Measurements from ENCODE around the gene NXPH1.

The NXPH1 gene

DNA sequence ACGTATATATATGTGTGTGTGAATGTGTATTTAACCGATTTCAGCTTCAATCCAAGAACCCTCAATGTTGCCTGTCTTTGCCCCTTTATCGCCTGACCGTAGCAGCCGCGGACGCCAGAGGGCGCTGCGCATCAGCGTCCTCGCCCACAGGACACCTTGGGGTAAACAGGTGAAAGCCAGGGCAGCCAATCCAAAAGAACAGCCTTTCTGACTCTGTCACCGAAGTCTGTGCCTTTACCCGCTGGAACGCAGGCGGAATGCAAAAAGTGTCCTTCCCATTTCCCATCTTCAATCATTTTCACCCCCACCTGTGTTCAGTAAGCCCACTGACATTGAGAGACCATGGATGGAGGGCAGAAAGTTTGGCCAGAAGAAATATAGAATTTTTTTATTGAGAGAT is 3.6 kb downstream of the NXPH1 start:
- peak; percentile 96 for DNase-seq (ENCODE audit: low spot score)

DNA sequence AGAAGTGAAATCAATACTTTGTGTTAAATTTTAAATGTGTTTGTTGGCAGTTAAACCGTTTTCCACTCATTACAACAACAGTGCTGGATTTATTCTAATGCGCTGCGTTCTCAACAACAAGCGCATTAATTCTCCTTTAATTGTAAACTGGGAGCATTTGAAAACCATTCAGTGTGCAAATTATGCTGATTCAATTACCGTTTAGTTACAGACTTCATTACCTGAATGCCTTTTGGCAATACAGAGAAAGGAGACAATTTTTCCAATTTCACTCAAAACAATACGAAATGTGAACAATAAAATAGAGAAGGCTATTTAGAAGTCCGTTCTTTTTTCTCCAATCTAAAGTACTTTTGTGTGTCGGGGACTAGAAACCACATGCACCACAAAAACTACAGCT is 4.2 kb downstream of the NXPH1 start:
- DNase-seq (ENCODE audit: low spot score) = no peak

GRCh38 chr7:8440670-8441069 is 7.3 kb downstream of the NXPH1 start:
- no peak for DNase-seq (ENCODE audit: low spot score)

- no peak for DNase-seq (ENCODE audit: low spot score)
Measured at GRCh38 chr7:8441106-8441965, 7.9 kb downstream of the NXPH1 start.

DNA sequence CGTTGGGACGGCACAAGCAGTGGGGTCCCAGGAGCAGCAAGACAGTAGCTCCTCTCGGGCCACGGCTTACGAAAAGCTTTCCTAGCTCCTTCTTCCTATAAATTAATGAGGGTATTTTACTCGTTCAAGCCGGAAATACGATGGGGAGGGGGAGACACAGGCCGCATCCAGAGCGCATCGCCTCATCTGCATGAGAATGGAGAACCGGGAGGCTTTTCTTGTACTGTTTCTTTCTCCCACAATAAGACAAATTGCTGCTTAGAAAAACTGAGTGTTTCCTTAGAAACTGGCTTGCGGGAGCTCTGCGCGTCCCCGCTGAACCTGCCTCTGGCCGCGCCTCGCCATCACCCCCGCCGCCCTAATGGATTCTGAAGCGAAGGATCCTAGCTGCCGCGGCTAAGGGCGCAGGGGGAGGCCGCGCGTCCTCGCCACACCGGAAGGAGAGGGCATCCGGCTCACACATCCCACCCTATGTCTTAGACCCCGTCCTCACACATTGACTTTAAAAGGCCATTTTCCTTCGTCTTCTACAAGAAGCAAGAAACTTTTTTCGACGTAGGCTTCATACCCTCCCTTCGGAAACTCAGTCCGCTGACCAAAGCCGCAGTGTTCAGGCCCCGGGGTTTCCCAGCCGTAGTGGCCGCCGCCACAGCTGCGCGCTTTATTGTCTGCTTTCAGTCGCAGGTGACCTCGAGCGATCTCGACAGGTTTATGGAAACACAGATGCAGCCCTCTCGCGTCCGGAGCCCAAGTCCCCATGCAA is 8.8 kb downstream of the NXPH1 start:
- no peak for DNase-seq (ENCODE audit: low spot score)

GRCh38 chr7:8442814-8443304 is 9.4 kb downstream of the NXPH1 start:
- DNase-seq (ENCODE audit: low spot score) = no peak

DNA sequence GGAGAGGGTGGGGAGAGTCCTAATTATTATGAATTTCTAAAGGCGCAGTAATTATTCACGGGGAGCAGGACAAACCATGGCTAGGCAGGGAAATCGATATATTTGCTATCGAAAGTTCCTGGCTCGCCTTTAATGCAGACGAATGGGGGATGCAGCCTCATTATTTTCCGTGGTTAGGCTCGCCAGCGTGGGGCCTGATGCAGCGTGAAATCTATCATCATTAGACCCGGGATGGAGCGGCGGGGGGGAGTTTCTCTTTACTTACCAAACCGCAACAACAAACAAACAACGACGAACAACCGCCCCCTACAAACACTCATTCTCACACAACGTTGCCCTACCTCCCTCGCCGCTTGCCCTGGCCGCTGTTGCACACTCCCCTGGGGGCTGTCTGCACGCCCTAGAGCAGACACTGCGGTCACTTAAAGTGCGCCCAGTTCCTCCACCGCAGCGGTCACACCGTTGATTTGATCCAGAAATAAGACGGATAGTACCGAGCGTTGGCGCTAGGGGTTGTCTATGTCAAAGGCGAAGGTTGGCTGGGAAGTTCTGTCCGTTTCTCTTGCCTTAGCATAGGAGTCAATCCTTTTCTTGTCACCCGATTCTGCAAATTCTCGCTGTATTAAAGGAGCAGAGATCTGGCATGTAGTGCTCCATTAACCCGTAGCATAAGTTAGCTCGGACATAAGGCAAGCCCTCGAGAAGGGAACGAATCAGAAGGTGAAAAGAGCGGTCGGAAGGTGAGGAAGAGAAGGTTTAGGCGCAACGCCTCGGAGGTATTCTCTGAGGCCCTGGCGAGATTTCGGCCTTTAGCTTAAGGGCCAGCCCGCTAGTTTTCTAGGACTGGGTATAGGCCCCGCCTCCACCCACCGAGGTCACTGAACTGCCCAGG is 10.4 kb downstream of the NXPH1 start:
- DNase-seq (ENCODE audit: low spot score) = no peak

GRCh38 chr7:8444468-8444769 is 11.0 kb downstream of the NXPH1 start:
- no peak for DNase-seq (ENCODE audit: low spot score)

DNA sequence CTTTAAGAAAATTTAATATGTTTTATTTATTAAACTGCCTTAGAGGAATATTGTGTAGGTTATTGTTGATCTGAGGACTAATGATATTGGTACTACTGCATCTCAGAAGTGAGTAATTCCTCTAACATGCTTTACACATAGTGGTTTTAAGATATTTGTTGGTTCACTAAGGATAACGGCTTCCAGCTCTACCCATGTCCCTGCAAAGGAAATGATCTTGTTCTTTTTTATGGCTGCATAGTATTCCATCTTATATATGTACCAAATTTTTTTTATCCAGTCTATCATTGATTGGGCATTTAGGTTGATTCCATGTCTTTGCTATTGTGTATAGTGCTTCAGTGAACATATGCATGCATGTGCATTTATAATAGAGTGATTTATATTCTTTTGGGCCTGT is 20.1 kb downstream of the NXPH1 start:
- no peak for DNase-seq (ENCODE audit: low spot score)

- DNase-seq (ENCODE audit: low spot score) = no peak
Measured at GRCh38 chr7:8455426-8455825, 22.0 kb downstream of the NXPH1 start.

DNA sequence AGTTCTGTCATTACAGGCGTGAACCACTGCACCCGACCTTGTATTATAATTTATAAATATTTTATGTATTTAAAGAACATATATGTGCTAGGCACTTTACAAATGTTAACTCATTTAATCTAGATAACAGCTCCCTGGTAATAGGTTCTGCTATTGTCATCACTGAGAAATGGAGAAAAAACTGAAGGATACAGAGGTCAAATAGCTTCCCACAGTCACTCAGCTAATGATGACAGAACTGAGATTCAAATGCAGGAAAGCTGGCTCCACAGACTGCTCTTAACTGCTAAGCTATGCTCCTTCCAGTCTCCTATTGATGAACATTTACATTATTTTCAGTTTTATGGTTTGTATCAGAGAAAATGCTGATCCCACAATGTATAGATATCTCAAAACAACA is 28.9 kb downstream of the NXPH1 start:
- DNase-seq (ENCODE audit: low spot score) = no peak

DNA sequence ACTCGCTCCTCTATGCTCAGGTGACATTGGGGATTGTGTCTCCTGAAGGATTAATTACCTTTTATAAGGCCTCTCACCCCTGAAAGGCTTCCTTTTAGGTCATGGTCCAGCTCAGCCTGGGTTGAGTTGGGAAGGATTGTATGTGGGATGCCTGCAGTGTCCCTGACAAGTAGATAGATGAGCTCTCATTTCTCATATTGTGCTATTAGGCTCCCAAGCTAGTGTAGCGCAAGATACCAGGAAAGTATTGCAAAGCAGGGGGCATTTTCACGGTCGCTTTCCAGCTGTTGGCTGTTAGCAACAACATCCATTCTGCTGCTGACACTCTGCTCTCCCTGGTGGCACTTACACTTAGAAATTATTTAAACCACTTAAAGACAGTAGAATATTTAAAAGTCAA is 31.9 kb downstream of the NXPH1 start:
- DNase-seq (ENCODE audit: low spot score) = no peak

GRCh38 chr7:8480527-8480926 is 47.1 kb downstream of the NXPH1 start:
- no peak for DNase-seq (ENCODE audit: low spot score)

DNA sequence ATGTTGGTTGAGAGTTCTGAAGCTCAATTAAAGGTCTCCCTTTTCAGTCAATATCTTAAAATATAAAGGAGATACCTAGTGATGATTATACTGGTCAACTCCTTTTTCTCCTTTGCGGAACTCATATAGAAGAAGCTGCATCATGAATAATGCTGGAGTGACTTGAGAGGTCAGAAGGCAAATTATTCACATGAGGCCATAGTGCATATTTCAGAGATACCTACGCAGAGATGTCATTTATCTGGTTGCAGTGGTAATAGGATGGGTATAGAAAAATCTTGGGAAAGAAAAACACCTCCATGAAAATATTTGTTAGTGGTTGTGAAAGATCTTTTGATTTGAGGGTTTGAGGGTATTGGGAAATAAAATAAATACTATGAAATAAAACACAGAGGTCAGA is 47.7 kb downstream of the NXPH1 start:
- DNase-seq (ENCODE audit: low spot score) = no peak

DNA sequence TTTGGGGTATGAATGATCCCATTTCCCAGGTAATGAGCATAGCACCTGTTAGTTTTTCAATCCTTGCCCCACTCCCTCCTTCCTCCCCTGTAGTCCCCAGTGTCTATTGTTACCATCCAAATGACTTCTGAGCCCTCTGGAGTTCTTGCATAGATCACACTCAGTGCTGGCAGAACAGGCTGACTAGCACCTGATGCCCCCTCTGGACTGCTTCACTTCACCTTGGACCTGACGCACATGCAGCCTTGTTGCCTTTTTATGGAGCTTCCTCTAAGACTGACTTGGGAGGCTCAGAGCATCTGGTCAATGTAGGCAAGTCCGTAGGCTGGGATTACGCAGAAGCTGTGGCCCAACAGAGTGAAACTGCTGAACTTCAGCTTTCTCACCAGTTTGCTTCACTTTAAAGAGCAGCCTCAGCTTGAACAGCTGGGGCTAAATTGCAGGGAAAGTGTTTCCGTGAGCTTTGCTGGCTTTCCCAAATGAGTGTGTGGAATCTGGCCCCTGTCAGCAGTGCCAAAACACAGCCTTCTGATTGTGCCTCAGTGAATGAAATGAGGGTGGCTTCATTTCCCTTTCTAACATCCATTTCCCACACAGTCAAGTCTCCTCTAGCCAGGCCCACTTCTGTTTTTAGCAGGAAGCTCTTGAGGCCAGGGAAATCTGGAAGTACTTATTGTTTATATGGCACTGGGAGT is 48.5 kb downstream of the NXPH1 start:
- no peak for DNase-seq (ENCODE audit: low spot score)

DNA sequence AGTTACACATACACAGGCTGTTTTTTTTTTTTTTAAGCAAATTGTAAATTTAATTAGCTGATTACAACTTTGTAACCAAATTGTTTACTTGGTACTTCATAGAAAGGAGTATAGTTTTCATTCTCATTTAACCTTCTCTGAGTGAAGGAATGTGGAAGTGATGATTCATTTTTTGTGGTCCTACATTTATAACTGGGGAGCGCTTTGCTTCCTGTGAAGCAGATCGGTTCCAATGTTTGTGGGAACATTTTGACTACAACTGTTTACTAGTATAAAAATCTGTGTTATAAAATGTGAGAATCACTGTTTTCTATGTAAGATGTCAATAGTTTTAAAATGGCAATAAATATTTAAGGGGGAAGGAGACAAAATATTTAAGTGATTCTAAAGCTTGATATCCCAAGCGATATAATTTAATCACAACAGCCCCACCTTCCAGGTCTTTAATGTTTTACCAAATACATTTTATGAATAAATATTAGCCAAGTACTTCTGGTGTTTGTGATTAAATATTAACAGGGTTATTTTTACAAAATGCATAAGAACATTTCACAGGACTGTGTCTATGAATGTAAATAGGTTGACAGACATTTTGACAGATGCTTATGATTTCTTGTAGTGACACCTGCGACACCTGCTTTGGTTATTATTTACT is 57.1 kb downstream of the NXPH1 start:
- DNase-seq (ENCODE audit: low spot score) = no peak

GRCh38 chr7:8491106-8491505 is 57.7 kb downstream of the NXPH1 start:
- no peak for DNase-seq (ENCODE audit: low spot score)

GRCh38 chr7:8491544-8492489 is 58.4 kb downstream of the NXPH1 start:
- no peak for DNase-seq (ENCODE audit: low spot score)

DNA sequence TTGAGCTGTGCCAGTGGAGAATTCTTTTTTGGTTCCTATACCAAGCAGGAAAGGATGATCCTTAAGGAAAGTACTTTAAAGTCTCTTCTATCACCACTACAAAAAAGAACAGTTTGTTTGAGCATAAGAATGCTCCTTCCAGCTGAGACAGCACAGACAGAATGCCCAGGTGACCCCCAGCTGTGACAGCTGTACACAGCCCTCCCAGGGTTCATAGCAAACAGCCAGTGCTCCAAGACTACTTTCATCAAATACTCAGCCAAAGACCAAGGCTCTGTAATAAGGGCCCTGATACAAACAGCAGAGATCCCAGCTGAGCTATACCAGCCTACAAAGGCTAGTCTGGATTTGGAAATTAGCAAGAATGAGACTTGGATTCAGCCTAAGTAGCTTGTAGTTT is 65.7 kb downstream of the NXPH1 start:
- DNase-seq (ENCODE audit: low spot score) = no peak

DNA sequence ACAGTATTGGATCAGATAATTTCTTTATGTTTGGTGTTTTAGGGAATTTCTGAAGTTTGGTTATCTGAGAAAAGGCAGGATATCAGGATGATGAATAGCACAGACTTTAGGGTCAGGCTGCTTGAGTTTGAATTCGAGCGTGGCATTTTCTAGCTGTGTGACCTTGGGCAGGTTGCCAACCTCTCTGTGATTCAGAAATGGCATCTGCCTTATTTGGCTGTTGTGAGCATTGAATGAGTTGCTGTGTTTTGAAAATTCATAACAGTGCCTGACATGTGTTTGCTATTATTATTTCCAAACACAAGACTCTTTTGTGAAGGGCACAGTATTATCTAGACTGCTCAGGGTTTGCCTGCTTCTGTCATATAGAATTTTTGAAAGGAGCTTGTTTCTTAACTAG is 66.9 kb downstream of the NXPH1 start:
- DNase-seq (ENCODE audit: low spot score) = no peak
